Measurements from ENCODE around the gene TEKT2. TPM values are rescaled to one million over a fixed set of nuclear protein-coding genes. Genes with fewer than 3 reads are reported as not detected.

The TEKT2 gene
- polyA plus RNA-seq, 1 donor, result 13.3 TPM

GRCh38 chr1:36128126-36128904 is 44.4 kb downstream of the TEKT2 start:
- no peak for DNase-seq

DNA sequence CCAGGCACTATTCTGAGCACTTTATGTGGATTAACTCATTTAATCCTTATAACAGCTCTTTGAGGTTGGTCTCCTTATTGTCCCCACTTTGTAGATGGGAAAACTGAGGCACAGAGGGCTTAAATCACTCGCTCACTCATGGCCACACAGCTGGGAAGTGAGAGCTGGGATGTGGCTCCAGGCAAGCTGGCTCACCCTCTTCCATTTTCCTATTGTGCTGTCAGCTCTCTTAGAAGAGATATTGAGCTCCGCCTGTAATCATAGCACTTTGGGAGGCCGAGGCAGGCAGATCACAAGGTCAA is 45.0 kb downstream of the TEKT2 start:
- DNase-seq, result no peak

DNA sequence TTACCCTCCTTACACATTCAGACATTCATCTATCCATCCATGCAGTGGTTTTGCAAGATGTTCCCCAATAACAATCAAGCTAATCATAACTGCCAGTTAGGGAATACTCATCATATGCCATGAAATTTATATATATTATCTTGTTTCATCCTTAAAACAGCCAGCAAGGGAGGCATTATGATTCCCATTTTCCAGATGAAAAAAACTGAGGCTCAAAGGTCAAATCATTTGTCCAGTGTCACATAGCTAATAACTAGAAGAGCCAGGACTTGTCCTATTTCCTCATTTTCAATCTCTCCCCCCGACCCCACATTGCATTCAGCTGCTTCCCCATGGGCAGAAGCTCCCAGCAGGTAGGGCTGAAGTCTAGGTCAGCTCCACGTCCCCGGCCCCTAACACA is 48.1 kb downstream of the TEKT2 start:
- no peak for DNase-seq

DNA sequence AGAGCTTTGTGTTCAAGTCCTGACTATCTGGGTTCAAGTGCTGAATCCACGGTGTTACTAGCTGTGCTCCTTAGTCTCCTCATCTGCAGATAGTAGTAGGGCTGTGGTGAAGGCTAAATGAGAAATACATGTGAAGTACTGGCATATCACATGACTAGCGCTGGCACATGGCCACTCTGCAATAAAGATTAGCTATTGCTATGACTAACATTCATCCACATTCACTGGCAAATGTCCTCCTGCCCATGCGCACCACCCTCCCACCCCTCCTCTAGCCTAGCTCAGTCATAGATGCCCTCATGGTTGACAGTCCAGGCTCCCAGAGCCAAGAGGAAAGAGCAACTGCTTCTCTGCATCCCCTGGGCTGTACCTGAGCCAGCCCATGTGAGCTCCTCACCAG is 49.6 kb downstream of the TEKT2 start:
- DNase-seq, result no peak

DNA sequence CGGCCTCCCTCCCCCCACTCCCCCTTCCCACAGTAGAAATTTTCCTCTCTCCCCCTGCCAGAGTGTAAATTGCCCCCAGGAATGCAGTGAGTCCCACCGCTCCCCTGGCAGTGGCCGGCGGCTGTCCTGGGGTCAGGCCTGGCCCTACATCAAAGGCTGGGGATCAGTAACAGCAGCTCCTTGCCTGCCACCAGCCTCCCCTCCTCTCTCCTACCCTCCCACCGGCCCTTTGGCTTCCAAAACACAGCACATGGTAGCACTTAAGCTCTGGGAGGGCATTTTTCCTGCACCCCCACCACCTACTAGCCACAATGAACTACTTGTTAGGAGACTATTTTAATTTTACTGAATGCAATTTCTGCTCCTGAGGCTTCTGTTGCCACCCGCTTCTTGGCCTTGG is 50.1 kb downstream of the TEKT2 start:
- DNase-seq, result no peak

DNA sequence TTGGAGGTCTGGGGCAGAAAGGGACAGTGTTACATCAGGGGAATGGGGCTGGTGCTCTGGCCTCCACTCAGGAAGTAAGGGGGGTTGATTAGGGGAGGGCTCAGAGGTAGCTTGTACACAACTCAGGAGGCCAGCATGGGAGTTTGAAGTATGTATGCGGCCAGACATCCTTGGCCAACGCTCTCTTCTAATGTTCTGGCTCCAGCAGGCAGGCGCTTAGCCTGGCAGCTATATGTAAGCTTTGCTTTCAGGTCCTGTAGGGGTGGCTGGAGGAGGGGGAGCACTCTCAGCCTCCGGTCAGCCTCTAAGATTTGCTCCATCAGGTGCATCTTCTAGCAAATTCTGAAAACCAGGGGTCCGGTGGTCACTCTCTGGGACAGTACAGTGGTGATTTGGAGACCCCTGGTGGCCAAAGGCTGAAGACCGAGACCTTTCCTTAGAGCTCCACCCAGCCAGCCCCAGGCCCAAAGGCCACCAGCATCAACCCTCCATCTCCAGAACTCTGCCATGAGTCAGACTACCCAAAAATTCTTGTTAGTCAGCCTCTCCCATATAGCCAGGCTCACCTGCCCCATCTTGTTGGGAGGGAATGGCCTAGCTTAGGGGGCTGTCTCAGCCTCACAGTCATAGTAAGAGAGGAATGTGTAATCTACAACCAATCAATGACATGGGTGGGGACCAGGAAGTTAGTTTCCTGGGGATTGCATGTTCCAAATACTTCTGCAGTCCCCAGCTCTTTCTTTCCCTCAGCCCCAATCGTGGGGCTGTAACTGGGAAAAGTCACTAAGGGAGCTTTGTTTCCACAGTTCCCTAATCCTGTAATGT is 50.8 kb downstream of the TEKT2 start:
- DNase-seq, result peak; percentile 66

GRCh38 chr1:36135330-36135667 is 51.4 kb downstream of the TEKT2 start:
- no peak for DNase-seq

- no peak for DNase-seq
These were observed 51.9 kb downstream of the TEKT2 start for GRCh38 chr1:36135796-36136195.

DNA sequence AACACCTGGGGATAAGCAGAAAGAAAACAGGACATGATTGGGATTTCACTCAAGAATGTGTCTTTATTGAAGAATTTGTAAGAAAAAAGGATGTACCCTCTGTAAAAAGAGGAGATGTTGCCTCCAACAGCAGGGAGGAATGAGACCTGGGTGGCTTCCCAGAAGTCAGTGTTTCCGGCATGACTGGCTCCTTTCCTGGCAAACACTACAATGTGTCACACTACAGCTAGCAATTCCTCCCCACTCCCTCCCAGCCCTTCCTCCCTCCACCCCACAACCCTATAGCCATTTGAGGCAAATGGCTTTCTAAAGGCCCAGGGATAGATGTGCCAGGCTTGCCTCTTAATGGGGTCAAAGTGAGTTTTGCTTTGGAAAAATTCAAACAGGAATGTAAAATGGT is 52.6 kb downstream of the TEKT2 start:
- no peak for DNase-seq

GRCh38 chr1:36137226-36137625 is 53.3 kb downstream of the TEKT2 start:
- DNase-seq, result no peak

DNA sequence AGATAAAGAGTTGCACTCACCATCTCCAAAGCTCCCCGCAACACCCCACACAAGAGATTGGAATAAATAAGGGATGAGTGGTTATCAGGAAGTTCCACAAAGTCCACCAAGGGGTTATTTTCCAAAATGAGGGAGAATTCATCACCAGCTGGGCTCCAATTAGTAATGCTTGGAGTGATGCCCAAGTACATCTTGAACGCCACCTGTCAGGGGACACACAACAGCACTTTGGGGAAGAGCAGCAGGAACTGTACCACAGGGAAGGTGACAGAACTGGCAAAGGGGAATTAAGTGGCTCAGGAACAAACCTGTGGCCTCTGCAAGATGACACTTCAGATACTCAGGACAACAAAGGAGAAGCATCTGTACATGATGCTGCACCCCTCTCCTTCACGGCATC is 53.9 kb downstream of the TEKT2 start:
- no peak for DNase-seq

Other genes with a start within 250 kb of the TEKT2 start
- gene AGO1, start 200.9 kb upstream of the TEKT2 start, polyA plus RNA-seq (ENCODE audit: insufficient read length), result 20.9 TPM
- gene AGO3, start 153.0 kb upstream of the TEKT2 start, polyA plus RNA-seq (ENCODE audit: insufficient read length), result 18.6 TPM
- 28.6 TPM for gene ADPRS, start 4.8 kb downstream of the TEKT2 start, polyA plus RNA-seq (ENCODE audit: insufficient read length)
- 1.2 TPM for gene COL8A2, start 41.1 kb downstream of the TEKT2 start, polyA plus RNA-seq (ENCODE audit: insufficient read length)
- 64.9 TPM for gene TRAPPC3, start 65.4 kb downstream of the TEKT2 start, polyA plus RNA-seq (ENCODE audit: insufficient read length)
- 54.7 TPM for gene MAP7D1, start 72.1 kb downstream of the TEKT2 start, polyA plus RNA-seq (ENCODE audit: insufficient read length)
- 169 TPM for gene THRAP3, start 140.3 kb downstream of the TEKT2 start, polyA plus RNA-seq (ENCODE audit: insufficient read length)
- gene SH3D21, start 222.3 kb downstream of the TEKT2 start, polyA plus RNA-seq (ENCODE audit: insufficient read length), result 31.2 TPM
- 37.6 TPM for gene EVA1B, start 239.6 kb downstream of the TEKT2 start, polyA plus RNA-seq (ENCODE audit: insufficient read length)